SU-DHL-6 (cell line): ENCODE measurements around the gene MYL3.

Experiments used
- H2AFZ ChIP-seq: fragments of 200-600 bp; sonication (generic); 2 replicates; pipeline ENCODE4 v1.6.1; 2014; ENCODE audit warnings: low read depth, mild to moderate bottlenecking, moderate library complexity, mixed read lengths, antibody characterized with exemption, low read length; ENCODE audit not compliant: severe bottlenecking
- H3F3A ChIP-seq: fragments of 200-600 bp; shearing (Covaris generic); 2 replicates; pipeline ENCODE4 v1.6.0; 2016; ENCODE audit warnings: antibody characterized with exemption, mild to moderate bottlenecking; ENCODE audit not compliant: insufficient read depth
- H3K27ac ChIP-seq: fragments of 200-600 bp; sonication (generic); 2 replicates; pipeline ENCODE4 v1.5.1; 2016; ENCODE audit warnings: low read depth, mild to moderate bottlenecking, low read length, moderate library complexity, mixed read lengths
- H3K27me3 ChIP-seq: fragments of 200-600 bp; sonication (generic), shearing (Covaris generic); 2 replicates; pipeline ENCODE4 v1.6.0; 2014; ENCODE audit warnings: mild to moderate bottlenecking, low read length
- H3K36me3 ChIP-seq: fragments of 200-600 bp; sonication (generic); 2 replicates; pipeline ENCODE4 v1.6.1; 2014; ENCODE audit warnings: mild to moderate bottlenecking, low read length, mixed read lengths
- H3K4me2 ChIP-seq: fragments of 300-600, 200-600 bp; shearing (Covaris generic), sonication (generic); 2 replicates; pipeline ENCODE4 v1.6.0; 2014; ENCODE audit warnings: low read length, low read depth, mild to moderate bottlenecking; ENCODE audit not compliant: poor library complexity, severe bottlenecking
- H3K4me3 ChIP-seq: fragments of 200-600 bp; sonication (generic); 2 replicates; pipeline ENCODE4 v1.5.1; 2014; ENCODE audit warnings: antibody characterized with exemption, low read length, mild to moderate bottlenecking, mixed read lengths; ENCODE audit not compliant: insufficient read depth, poor library complexity, severe bottlenecking
- H3K79me2 ChIP-seq: fragments of 200-600 bp; sonication (generic); 2 replicates; pipeline ENCODE4 v1.6.1; 2014; ENCODE audit warnings: mild to moderate bottlenecking, low read length, moderate library complexity; ENCODE audit not compliant: insufficient read depth
- H3K9ac ChIP-seq: fragments of 200-600 bp; sonication (generic); 2 replicates; pipeline ENCODE4 v1.7.0; 2014; ENCODE audit warnings: mild to moderate bottlenecking, low read length
- H3K9me2 ChIP-seq: fragments of 200-600 bp; sonication (generic); replicated peaks from 2 replicates; pipeline ENCODE4 v1.6.1; 2014; ENCODE audit warnings: low read length; ENCODE audit not compliant: insufficient read depth
- H3K9me3 ChIP-seq: fragments of 200-600 bp; sonication (generic); 2 replicates; pipeline ENCODE4 v1.6.1; 2014; ENCODE audit warnings: low read length, mixed read lengths; ENCODE audit not compliant: insufficient read depth
- H4K20me1 ChIP-seq: fragments of 200-600 bp; sonication (generic); 2 replicates; pipeline ENCODE4 v1.6.1; 2014; ENCODE audit warnings: low read depth, mild to moderate bottlenecking, antibody characterized with exemption, low read length, moderate library complexity, mixed read lengths
- CTCF ChIP-seq: fragments of 200-600 bp; sonication (generic); IDR thresholded peaks from one replicate; pipeline ENCODE4 v1.5.1; 2017; ENCODE audit warnings: antibody characterized with exemption, mild to moderate bottlenecking, low read length, moderate library complexity; ENCODE audit not compliant: insufficient read depth, poor library complexity, severe bottlenecking
- EZH2phosphoT487 ChIP-seq: fragments of 200-600 bp; sonication (generic), shearing (Covaris generic); conservative IDR thresholded peaks from 2 replicates; pipeline ENCODE4 v1.6.1; 2018; ENCODE audit warnings: mild to moderate bottlenecking, antibody characterized with exemption, low read length, moderate library complexity, mixed read lengths

Gene MYL3

GRCh38 chr3:46848271-46849044 is 14.8 kb downstream of the MYL3 start:
- Histone ChIP-seq H3K4me3 (no peak overlapping the region), H3K79me2 (no peaks in the 10 kb centered on the region), H3K27ac (no peak overlapping the region), H3K9me2 (no peaks in the 10 kb centered on the region), H3K4me2 (no peak overlapping the region), H3K9me3 (no peaks in the 10 kb centered on the region), H3K27me3 (no peaks in the 10 kb centered on the region), H3F3A (no peaks in the 10 kb centered on the region), H4K20me1 (no peaks in the 10 kb centered on the region), H3K9ac (no peak overlapping the region), H3K36me3 (no peaks in the 10 kb centered on the region), H2AFZ (no peak overlapping the region)
- TF ChIP-seq EZH2phosphoT487 (no peak), CTCF (peak; percentile 32)

GRCh38 chr3:46847744-46848143 is 15.5 kb downstream of the MYL3 start:
- Histone ChIP-seq H3K9me3 (no peaks in the 10 kb centered on the region), H2AFZ (no peak overlapping the region), H3K9ac (no peak overlapping the region), H3K79me2 (no peaks in the 10 kb centered on the region), H3K9me2 (no peaks in the 10 kb centered on the region), H3F3A (no peaks in the 10 kb centered on the region), H3K36me3 (no peaks in the 10 kb centered on the region), H3K27ac (no peak overlapping the region), H3K4me2 (no peak overlapping the region), H3K27me3 (no peaks in the 10 kb centered on the region), H4K20me1 (no peaks in the 10 kb centered on the region), H3K4me3 (no peak overlapping the region)
- TF ChIP-seq CTCF (no peak), EZH2phosphoT487 (no peak)

- Histone ChIP-seq H3K9me2 (no peaks in the 10 kb centered on the region), H3K27ac (no peak overlapping the region), H2AFZ (no peak overlapping the region), H3K4me3 (no peak overlapping the region), H3K4me2 (peak overlapping the region; percentile 55), H3K36me3 (no peaks in the 10 kb centered on the region), H4K20me1 (no peaks in the 10 kb centered on the region), H3K79me2 (no peaks in the 10 kb centered on the region), H3K9ac (peak overlapping the region; percentile 51; the same call in 1 of the 2 replicates), H3K27me3 (no peaks in the 10 kb centered on the region), H3F3A (no peaks in the 10 kb centered on the region), H3K9me3 (no peaks in the 10 kb centered on the region)
- TF ChIP-seq EZH2phosphoT487, result no peak
- no peak for TF ChIP-seq CTCF
Measured at GRCh38 chr3:46846624-46847542, 16.4 kb downstream of the MYL3 start.
